HG03354 (cell line): ENCODE results near the gene PLAAT3.
"Not testable (repeated sequence)": the region's sequence is repeated elsewhere in the genome, so short reads cannot be mapped to it uniquely, and the experiment has no call there.

Experiments
- ATAC-seq: cut with Tn5 transposase; IDR thresholded peaks from one replicate; pipeline ENCODE4 v1.9.1; 2021; ENCODE audit warnings: mild to moderate bottlenecking; ENCODE audit not compliant: unreplicated experiment, poor library complexity, severe bottlenecking

The PLAAT3 gene

GRCh38 chr11:63614136-63614671, at the start of gene PLAAT3:
Gene PLAAT3 (minus strand): TSS chr11:63614433. CDS start chr11:63614014, 419 bp downstream.
- peak; percentile 49 for ATAC-seq

DNA sequence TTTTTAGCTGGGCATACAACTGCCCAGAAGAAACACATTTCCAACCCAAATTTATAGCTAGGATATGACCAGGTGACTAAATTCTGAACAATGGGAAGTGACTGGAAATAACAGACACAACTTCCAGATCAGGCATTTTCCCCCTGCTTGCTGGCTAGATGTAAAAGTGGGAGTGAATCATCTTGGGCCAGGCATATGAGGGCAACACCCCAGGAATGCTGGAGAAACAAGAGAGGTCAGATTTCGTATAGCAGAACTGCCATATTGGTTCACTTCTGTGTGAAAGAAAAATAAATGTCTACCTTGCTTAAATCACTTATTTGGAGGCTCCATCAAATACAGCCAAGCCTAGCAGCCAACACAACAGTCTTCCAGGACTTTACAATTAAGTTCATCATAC, 49.6 kb upstream of the PLAAT3 start:
- ATAC-seq: no peak

GRCh38 chr11:63660972-63661371, 46.7 kb upstream of the PLAAT3 start:
- no peak for ATAC-seq

DNA sequence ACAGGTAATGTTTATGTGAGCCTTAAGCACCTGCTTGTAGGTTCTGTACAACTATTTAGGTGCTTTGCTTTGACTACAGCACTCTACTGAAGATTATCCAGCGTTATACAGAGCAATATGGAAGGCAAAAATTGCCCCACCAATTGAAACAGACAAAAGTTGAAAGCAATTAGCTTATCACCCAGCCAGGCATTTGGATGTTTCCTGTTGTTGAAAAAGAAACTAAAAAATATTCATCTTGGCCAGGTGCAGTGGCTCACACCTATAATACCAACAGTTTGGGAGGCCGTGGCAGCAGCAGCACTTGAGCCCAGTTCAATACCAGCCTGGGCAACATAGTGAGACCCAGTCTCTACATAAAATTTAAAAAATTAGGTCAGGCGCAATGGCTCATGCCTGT, 38.4 kb upstream of the PLAAT3 start:
- ATAC-seq: no peak

DNA sequence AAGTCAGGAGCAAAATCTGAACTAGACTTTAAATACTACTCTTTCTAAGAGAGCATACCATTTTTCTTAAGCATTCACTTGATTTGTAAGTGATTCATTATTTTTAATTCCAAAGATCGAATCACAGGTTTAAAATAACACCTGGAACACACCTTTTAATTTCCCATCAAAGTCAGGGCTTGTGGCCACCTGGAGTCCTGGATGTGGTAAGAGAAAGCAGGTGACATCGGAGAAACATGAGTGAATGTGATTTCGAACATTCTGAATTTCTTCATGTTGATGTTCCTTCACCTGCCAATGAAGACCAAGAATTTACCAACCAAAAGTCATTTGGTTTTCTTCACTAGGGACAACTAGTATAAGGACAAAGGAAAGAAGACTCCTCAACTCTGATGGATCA, 29.0 kb upstream of the PLAAT3 start:
- ATAC-seq: no peak

DNA sequence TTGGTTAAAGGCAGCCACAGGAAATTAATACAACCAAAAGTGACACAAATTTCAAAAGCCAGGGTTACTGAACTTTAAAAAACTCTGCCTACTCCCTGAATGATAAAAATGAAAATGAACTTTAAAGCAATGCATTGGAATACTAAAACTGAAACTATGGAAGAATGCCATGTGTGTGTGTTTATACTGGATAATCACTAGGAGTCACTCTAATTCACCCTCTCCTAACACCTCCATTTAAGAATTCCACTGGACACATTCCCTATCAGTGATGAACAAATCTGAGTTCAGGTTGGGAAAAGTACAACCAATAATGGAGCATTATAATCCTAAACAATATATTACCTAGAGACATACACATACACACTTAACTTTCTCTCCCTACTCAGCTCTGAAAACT, 27.5 kb upstream of the PLAAT3 start:
- ATAC-seq: no peak

DNA sequence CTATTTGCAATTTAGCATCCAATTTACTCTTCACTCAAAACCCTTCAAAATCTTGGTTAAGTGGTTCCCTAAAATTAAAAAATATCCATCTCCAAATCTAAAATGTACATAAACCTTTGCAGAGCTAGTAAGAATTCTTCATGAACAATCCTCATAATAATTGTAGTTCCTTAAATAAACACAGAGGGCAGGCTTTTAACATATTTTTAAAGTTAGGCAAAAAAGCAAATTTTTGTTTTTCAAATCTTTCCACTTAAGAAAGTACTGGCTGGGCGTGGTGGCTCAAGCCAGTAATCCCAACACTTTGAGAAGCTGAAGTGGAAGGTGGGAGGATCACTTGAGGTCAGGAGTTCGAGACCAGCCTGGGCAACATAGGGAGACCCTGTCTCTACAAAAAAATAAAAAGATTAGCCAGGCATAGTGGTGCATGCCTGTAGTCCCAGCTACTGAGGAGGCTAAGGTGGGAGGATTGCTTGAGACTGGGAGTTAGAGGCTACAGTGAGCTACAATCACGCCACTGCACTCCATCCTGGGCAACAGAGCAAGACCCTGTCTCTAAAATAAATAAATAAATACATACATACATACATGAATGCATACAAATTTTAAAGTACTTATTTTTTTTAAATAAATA, 25.1 kb upstream of the PLAAT3 start:
- ATAC-seq: no peak

GRCh38 chr11:63638436-63638835, 24.2 kb upstream of the PLAAT3 start:
- ATAC-seq: not testable (repeated sequence)

- no peak for ATAC-seq
Observed at GRCh38 chr11:63635762-63636465, 21.7 kb upstream of the PLAAT3 start.

DNA sequence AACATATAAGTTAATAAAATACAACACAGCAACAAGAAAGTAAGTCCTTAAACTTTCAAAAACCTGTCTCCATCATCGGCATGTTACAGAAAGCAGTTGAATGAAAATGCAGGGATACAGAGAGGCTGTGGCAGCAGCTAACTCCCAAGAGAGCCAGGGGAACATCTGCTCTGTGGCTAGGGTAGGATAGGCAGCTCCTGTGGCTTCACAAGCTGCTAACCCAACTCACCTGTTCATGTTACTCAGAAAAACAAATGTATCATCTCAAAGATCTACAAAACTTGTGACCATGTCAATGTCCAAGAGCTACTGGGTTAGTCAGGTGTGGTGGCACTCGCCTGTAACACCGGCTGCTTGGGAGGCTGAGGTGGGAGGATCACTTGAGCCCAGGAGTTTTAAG, 15.2 kb upstream of the PLAAT3 start:
- ATAC-seq: no peak

GRCh38 chr11:63623513-63624140, 9.4 kb upstream of the PLAAT3 start:
- ATAC-seq: no peak

- no peak for ATAC-seq
Observed at GRCh38 chr11:63622323-63622722, 8.1 kb upstream of the PLAAT3 start.

DNA sequence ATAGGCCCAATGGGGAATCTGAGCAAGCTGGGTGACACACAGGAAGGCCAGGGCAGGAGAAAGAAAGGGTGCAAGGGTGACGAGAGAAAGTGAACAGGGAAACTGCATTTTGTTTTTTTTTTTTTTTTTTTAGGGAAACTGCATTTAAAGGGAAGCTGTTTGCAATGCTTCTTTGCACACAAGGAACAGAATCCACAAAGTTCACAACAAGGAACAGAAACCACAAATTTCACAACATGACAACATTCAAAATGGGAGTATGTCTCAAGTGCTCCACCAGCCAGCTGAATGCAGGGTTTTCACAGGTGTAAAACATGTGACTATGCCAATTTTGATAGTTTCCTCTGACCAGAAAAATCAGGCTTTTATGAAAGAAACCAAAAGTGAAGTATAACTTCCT, 6.8 kb upstream of the PLAAT3 start:
- ATAC-seq: no peak

GRCh38 chr11:63619967-63620366, 5.7 kb upstream of the PLAAT3 start:
- no peak for ATAC-seq

GRCh38 chr11:63617686-63618085, 3.5 kb upstream of the PLAAT3 start:
- not testable (repeated sequence) for ATAC-seq

GRCh38 chr11:63616953-63617352, 2.7 kb upstream of the PLAAT3 start:
- ATAC-seq: no peak

GRCh38 chr11:63613517-63614135, 607 bp downstream of the PLAAT3 start:
- peak; percentile 49 for ATAC-seq

- no peak for ATAC-seq
Observed at GRCh38 chr11:63612181-63612580, 2.1 kb downstream of the PLAAT3 start.

DNA sequence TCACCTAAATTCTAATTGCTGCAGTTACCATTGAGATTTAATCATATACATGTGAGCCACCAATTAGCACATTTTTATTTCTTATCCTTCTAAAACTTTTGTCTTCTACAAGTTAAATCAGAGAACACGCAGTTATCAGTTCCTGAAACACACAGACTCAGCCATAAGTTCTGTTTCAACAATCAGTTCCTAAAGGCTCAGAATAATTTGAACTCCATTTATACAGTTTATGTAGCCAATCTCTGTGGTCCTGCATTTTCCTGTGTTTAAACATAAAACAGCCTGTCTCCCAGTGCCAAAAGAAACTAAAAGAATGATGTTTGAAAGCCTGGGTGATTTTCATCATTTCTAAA, 2.9 kb downstream of the PLAAT3 start:
- no peak for ATAC-seq

- no peak for ATAC-seq
Observed at GRCh38 chr11:63610604-63611394, 3.4 kb downstream of the PLAAT3 start.
